Fibroblast of peridontal ligament (primary cell): ENCODE measurements around the gene EGFL6.

Experiments
- DNase-seq: peaks from one replicate; pipeline ENCODE4 v3.0.0-alpha.2; 2010; ENCODE audit errors: extremely low read depth

Gene EGFL6, protein sequence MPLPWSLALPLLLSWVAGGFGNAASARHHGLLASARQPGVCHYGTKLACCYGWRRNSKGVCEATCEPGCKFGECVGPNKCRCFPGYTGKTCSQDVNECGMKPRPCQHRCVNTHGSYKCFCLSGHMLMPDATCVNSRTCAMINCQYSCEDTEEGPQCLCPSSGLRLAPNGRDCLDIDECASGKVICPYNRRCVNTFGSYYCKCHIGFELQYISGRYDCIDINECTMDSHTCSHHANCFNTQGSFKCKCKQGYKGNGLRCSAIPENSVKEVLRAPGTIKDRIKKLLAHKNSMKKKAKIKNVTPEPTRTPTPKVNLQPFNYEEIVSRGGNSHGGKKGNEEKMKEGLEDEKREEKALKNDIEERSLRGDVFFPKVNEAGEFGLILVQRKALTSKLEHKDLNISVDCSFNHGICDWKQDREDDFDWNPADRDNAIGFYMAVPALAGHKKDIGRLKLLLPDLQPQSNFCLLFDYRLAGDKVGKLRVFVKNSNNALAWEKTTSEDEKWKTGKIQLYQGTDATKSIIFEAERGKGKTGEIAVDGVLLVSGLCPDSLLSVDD

DNA sequence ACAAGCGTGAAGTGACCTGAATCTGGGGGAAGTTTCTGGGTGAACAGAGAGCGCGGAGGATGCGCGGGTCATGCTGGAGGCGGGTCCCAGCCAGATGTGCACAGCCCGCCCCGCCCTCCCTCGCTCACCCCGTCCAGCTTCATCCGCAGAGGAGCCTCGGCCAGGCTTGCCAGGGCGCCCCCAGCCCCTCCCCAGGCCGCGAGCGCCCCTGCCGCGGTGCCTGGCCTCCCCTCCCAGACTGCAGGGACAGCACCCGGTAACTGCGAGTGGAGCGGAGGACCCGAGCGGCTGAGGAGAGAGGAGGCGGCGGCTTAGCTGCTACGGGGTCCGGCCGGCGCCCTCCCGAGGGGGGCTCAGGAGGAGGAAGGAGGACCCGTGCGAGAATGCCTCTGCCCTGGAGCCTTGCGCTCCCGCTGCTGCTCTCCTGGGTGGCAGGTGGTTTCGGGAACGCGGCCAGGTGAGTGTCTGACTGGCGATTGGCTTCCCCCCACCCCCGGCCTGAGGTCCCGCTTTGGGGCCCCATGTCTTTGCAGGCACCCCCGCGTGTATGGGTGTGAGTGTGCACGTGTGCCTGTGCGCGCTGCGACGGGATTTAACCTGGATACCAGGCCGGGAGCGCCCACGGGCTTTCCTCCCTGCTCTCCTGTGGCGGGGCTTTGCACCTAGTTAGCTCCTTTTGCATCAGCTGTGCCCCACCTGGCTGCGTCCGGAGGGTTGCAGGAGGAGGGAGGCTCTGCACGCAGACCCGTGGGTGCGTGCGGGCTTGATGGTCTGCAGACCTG, at the start of gene EGFL6:
EGFL6 (plus strand) TSS at position 123 of the 782 bp plus-strand sequence; CDS start at position 384, 261 bp downstream.
- no peak for DNase-seq

DNA sequence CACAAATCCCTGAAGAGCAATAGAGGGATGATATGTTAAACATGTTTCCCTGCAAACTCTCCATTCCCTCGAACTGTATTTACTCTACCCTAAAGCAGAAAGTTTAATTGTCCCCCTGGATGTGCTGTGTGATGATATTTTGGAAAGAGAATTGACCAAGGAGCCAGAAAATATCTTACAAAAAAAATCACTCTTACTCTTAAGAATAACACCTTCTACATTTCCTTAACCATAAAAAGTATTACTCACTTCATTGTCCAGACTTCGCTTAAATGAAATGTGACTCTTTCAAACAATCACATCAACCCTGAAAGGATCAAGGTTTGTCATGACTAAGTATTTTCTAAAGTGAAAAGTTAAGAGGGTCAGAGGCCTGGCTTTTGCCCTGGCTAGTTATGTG, 49.0 kb upstream of the EGFL6 start:
- DNase-seq, result no peak

DNA sequence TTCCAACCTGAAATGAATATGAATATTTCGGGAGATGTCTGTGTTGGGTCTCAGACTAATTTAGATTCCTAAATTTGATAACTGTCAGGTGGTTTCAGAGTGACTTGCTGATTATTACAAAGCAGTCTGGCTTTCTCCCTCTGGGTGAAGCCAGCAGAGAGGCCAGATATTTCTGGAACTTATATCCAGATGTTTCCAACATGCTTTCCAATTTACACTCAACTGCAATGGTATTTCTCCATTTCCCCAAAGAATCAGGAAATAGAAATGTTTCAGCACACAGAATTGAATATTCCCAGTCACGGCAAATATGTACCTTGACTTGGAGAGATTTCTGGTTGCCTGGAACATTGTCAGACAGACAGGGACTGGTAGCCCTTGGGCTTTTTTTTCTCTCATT, 48.5 kb upstream of the EGFL6 start:
- peak; percentile 33 for DNase-seq

DNA sequence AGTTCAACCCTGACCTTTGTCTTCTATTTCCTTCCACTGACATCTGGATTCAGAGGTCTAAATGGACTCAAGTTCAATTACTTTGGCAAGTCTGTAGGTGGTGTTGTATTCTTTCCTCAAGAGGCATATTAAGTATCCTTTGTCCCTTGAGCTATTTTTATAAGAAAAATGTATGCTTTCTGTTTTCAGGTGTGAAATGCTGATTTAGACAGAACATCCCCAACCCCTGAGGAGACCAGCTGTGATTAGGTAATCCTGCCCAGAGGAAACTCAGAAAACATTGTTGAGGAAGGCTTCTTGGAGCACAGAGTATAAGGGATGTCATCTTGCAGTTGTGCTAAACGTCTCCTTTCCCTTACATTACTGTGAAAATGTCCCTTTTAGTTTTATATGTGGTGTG, 46.6 kb upstream of the EGFL6 start:
- DNase-seq, result no peak

DNA sequence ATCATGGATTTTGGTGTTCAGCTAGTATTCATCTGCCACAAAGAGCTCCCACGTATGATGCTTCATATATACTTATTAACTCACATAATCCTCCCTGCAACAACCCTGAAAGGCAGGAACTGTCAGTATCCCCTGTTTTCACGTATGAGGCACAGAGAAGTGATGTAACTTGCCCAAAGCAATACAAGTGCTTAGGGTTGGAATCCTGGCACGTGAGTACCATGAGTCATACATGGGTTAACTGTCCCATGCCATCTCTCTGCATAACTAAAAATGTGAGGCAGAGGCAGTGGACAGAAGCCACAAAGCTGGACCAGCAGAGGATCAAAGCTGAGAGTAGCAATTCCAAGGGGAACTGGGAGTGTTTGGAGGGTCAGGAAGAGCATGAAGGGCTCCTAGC, 35.7 kb upstream of the EGFL6 start:
- peak; percentile 69 for DNase-seq

DNA sequence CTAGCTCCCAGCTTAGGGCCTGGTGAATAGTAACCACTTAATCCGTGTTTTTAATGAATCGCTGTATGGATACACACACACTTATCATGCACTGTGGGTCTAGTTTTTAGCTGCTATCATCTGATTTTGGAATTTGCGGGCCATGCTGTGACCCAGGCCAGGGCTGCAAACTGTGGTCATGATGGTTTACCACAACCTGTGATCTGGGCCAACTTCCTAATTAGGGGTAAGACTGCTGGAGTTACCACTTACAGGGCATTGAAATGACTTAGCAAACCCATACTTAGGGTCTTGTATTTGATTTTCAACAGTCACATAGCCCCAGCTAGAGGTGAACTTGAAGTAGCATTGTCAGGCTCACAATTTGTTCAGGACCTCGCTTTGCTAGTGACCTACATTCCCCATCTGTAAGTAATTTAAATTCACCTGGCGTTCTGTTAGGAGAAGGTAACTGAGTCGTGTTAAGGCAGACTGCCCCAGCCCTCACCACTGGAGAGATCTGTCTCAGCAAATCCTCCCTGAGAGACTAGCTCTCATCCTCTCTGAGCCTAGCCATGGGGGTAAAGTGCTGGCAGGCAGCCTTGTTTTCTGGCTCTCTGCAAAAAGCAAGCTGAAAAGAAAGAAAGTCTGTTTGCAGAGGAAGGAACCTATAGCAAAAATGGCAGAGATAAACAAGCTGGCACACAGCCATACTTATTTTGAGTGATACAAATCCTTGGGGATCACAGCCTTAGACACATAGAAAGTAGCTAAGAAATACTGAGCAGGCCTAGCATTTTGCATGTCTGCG, 33.8 kb upstream of the EGFL6 start:
- peak; percentile 66 for DNase-seq

DNA sequence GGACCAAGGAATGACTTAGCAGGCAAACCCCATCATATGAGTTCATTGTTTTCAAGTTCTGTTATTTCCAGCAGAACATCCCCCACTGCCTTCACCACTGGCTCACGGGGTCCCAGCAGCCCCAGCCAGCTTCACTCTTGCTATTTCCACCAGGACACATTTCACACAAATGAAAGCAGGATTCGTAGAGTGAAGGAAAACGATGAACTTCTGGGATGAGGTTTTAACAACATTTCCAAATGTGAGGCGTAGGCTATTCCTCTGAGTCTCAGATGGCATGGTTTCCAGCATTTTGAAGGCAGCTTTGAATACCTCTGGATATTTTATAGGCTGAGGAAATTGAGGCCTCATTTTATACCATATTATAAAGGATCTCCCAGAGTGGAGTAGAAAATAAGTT, 32.9 kb upstream of the EGFL6 start:
- DNase-seq, result no peak

DNA sequence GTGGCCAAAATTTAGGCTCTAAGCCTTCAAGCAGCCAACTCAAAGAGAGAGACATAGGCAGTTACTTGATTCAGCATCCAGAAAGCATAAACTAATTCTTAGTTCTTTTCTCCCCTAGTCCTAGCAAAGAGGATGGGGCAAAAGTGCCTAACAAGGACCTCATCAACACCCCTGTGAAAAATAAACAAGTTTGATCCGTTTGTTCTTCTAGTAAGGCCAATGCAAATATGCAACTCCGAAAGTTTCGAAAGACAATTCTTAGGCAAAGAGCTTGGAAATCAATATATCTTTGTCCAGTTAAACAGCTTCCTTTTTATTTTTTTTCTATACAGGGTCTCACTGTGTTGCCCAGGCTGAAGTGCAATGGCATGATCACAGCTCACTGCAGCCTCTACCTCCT, 31.0 kb upstream of the EGFL6 start:
- DNase-seq, result no peak

DNA sequence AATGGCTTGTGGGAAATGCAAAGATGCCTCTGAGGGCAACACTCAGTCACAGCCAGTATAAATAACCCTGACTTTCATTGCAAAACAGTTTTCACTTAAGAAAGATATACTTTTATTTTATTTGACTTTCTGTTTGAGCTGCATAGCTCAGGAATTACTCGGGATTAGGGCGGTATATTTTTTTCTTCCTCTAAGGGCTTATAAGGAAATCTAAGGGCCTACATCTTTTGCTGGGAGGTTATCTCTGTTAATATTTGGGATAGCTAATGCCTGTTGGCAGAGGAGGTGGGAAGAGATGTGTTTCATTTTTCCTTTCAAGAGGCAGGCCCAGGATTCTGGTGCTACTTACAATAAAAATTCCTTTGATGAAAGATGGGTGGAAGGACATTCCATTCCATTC, 28.8 kb upstream of the EGFL6 start:
- DNase-seq, result peak; percentile 9

DNA sequence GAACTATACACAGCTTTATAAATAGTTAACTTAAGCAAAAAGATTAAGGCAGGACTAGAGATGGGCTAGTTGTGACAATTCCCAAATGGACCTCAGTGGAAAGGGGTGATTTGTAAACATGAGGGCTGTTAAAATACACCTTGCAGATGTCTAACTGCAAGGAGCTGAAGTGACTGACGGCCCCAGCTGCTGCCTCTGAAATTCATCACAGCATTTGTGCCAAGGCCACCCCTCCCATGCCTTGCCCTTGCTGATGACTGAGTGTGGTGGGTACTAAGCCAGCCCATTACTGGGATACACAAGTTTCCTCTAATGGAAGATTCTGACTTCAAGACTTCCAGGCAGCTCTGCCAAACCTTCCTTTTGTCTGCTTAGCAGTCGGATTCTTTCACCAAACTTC, 23.7 kb upstream of the EGFL6 start:
- no peak for DNase-seq

DNA sequence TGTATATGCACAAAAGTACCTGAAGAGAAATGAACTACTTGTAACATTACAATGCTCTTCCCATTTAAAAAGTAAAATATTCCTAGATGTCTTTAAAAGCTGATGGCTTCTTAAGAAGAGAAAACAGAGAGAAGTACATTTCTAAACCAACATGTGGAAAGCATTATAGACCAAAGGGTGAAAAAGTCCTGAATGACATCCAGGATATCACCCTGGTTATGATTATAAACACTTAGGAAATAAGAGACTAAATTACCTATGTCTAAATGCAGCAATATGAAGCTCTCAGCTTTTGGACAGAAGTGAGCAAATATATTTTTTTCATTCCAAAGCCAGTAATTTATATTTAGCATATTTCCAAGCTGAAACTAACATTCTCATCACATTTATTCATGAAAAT, 21.7 kb upstream of the EGFL6 start:
- DNase-seq, result peak; percentile 56

DNA sequence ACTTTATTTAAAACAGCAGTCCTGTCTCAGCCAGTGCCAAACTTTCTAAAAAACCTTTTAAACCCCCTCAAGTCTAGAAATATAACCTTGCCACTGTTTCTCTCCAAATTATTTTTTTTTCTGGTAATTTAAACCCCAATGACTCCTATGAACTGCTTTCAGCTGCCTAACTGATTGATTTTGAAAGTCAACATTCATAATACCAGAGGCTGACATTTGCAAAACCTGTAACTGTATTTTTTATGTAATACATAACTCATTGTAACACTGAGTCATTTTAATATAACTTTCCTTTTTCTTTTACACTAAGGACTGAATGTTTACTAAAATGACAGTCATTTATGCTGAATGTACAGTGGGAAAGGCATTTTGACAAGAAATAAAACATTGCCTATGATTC, 19.1 kb upstream of the EGFL6 start:
- no peak for DNase-seq

DNA sequence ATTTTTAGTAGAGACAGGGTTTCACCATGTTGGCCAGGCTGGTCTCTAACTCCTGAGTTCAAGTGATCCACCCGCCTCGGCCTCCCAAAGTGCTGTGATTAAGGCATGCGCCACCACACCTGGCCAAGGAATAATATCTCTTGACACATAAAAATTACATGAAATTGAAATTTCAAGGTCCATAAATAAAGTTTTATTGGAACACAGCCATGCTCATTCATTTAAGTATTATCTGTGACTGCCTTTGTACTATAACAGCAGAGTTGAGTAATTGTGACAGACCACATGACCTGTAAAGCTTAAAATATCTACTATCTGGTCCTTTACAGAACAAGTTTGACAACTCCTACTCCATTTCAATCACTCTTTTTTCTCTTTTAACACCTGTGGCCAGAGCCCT, 17.8 kb upstream of the EGFL6 start:
- no peak for DNase-seq

DNA sequence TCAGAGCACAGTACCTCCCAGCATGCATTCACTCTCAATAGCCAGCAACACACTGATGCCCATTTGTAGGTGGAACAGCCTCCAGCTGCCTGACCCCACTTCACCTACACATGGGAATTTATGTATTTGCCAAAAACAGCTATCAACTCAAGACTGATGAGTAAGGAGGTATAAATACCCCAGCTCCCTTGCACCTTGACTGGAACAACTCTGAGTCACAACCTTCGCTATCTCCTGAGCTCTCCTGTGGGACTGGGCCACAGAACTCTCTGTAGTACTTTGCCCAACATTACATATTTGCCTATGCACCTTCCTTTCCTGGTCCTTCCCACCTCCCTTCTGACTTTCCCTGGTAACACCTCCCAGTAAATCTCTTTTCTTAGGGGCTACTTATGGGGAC, 16.5 kb upstream of the EGFL6 start:
- DNase-seq, result no peak

DNA sequence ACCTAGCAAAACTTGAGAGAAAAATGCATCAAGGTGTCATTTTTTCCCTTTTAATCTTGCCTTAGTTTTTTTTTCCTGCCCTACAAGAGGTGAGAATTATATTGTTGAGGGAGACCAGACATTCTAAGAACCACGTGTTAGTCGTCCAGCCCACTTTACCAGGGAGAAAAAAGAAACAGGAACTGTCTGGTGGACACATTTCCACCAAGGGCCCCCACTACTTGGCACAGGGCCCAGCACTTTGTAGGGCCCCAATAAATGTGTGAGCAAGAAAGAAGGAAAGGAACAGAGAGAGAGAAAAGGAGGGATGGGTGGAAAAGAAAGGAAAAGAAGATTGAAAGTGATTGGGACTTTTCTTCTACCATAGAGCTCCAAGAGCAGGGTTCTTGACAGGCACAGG, 3.9 kb upstream of the EGFL6 start:
- no peak for DNase-seq

DNA sequence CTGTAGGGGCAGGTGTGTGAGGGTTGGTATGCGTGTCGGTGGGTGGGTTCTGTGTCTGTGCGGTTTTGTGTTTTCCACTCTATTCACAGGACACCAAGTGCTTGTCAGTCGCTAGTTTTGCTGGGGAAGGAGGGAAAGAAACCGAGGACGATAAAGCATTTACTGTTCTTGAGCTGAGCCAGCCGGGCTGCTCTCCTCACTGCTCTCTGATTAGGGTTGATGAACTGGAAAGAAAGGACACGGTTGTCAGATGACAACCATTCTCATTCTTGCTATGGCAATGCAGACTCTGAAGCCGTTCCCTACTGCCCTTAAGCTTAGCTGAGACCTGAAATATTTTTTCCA, 832 bp downstream of the EGFL6 start:
- DNase-seq, result no peak

DNA sequence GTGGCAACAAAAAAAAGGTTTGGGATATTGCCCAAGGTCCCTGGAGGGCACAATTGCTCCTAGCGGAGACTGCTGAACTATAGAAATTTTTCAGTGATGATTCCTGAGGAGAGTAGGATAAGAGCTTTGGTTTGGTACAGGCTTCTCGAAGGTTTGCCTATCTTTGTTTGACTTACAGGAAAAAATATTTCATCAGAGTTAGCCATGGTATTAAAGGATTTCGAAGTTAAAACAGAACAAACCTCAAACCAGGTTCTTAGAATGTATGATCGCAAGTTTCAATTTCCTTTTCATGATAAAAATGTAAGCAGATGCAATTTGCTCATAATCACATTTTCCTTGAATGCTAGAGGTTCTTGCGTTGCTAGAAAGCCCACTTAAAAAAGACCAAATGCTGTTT, 1.7 kb downstream of the EGFL6 start:
- no peak for DNase-seq

DNA sequence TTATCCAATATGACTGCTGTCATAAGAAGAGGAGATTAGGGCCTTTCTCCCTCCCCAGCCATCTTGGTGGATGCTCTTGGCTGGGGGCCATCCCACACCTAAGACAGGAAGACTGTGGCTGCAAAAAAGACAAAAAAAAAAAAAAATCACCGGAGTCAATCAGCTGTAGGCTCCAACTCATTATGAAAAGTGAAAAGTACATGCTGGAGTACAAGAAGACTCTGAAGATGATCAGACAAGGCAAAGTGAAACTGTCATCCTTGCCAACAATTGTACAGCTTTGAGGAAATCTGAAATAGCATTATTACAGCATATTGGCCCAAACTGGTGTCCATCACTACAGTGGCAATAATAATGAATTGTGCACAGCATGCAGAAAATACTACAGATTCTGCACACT, 5.2 kb downstream of the EGFL6 start:
- DNase-seq, result no peak

DNA sequence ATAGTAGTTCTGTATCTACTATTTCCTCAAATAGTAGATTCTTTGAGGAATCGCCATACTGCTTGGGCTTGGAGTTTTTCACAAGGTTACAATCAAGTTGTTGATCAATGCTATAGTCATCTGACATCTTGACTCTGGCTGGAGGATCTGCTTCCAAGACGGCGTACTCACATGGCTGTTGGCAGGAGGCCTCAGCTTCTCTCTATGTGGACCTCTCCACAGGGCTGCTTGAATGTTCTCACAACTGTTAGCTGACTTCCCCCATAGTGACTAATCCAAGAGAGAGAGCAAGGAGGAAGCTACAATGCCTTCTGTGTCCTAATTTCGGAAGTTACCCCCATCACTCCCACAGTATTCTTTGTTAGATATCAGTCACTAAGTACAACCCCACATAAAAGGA, 10.3 kb downstream of the EGFL6 start:
- DNase-seq, result no peak

DNA sequence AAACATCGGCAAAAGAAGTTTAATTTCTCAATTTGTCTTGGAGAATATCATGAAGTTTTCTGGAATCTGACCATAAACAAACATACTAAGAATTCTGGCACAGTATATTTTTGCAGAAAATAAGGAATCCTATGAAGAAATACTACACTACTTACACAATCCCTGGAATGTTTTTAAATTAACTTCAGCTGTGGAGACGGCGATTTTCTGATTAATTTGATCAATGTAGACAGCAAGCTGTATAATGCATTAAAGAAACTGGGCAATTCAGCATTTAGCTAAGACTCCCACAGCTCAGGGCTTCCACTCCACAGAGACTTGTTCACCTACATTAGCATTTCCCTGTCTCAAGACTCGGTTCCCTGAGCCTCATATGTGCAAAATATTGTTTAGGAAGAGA, 12.2 kb downstream of the EGFL6 start:
- DNase-seq, result peak; percentile 91

DNA sequence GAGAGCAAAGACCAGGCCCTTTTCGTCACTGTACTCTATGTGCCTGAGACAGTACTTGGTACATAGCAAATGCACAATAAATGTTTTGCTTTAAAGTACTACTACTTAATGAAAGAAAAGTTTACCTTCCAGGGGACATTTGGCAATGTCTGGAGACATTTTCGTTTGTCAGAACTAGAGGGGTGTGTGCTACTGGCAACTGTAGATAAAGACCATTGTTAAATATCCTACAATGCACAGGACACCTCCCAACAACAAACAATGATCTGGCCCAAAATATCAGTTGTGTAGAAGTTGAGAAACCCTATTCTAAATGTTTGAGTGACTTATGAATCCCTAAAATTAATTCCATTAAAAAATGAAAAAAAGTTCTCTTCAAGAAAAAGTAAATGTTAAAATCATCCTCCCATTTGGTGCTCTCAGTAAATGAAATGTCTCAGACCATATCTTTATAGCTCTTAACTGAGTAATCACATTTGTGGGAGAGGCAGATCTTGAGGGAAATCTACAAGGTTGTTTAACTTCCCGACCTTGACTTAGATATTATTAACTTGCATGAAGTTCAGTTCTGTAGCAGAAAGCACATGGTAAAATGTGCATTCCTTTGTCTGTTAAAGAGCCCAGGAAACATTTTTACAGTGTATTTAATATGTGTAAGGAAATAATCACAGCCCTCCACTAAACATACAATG, 18.5 kb downstream of the EGFL6 start:
- DNase-seq, result no peak

DNA sequence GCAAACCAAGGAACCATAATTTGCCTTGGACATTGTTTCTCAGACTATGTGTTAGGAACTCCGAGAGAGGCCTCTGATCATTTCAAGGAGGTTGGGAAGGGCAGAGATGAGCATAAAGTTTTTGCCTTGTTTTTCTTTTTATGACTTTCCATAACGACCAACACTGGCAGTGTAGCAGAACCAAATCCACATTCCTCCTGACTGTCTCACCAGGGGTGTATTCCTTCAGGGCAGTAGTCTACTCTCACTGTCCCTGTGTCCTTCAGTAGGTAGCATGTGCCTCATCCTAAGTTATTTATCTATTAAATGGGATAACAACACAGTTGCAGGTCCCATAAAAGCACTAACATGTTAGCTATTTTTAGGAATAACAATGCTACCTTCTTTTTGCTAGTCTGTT, 20.8 kb downstream of the EGFL6 start:
- DNase-seq, result no peak
